Vein endothelial cell (primary cell): ENCODE data around the gene ZNF213. TPM values are rescaled to one million over a fixed set of nuclear protein-coding genes. Genes with fewer than 3 reads are reported as not detected.

Experiments
- small RNA-seq: library from RNA; depleted of rRNA; stranded (forward); fragments of <200 nt; gene quantifications from one replicate; pipeline ENCODE3, GENCODE V24; 2012
- total RNA-seq: library from RNA; depleted of rRNA; stranded (reverse); fragments of >200 nt; gene quantifications from 2 replicates; pipeline ENCODE4 v1.2.3, GENCODE V29; 2012

The ZNF213 gene
- total RNA-seq = 4.8 and 5.6 TPM in 2 replicates

DNA sequence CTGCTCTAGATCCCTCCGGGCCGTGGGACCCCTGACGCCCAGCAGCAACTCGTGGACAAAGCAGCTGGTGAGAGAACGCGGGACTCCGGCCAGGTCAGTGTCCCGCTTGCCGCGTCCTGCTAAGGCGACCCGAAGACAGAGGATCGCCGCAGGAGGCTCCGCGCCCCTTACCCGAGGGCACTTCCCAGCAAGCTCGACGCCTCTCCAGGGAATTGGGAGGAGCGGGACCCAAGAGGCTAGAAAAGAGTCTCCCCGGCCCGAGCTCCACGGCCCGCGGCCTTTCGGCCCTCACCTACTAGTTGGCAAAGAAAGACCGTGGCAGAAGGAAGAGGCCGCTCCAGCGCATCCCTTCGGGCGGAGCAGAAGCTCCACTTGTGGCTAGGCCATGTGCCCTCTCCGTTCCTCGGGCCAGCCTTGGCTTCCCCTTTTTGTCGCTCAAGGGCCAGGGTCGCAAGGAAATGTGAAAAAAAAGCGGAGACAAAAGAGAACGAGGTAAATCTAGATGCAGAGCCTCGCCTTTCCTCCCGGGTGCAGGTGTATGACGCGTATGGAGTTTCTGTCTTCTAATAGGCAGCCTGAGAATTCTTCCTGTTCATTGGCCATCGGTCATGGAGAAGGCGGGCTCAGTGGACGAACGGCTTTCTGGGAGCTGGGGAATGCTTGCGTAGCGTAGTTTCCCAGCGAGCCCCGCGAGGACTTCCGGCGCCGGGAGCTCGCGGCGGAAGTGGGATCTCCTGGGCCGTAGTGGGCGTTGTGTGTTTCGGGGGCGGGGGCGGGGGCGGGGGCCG is at the start of gene ZNF213:
Gene ZNF213 (plus strand): TSS at position 692 of the 788 bp plus-strand sequence. CDS start 2,252 bp downstream, outside the sequence.

GRCh38 chr16:3098459-3099394 is 36.1 kb upstream of the ZNF213 start, which contains the start of gene ZSCAN10:
ZSCAN10 (minus strand) TSS chr16:3099294; CDS start chr16:3092937, 6,357 bp downstream.

DNA sequence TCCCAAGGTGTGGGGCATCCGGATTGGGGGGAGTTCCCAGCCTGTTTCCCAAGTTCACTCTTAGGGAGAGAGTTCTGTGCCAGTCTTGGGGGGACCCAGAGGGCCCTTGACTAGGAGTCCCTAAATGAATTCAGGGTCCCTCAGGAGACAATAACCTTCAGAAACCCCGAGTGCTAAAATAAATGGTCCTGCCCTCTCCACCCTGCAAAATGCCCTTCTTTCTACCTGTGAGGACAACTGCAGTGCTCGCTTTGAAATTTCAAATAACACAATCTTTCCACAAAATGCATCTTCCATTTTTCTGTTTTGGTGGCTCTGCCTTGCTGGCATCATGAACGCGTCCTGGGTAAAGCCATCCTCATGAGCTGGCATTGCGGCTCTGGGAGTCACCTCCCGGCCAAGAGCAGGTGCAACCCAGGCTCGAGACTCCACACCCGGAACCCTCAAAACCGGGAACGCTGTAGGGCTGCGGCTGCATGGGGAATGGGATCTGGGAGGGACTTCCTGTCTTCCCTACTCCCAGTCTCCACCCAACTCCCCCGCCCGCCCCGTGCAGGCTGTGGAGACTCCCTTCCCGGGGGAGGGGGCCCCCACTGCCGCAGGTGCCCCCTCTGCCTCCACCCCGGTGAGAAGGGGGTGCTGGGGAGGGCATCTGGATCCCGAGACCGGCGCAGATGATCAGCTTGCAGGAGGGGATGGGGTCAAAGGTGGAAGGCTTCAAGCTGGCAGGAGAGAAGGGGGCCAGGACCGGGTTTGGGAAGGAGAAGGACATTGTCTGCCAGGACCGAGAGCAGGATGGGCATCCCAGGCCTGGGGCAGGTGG is 22.6 kb upstream of the ZNF213 start, which contains the start of gene ZNF205:
Gene ZNF205 (plus strand): TSS at position 529 of the 823 bp plus-strand sequence. CDS start 845 bp downstream, outside the sequence.

GRCh38 chr16:3187798-3188674 is 53.2 kb downstream of the ZNF213 start, which contains the start of gene OR1F1:
OR1F1 (plus strand) TSS chr16:3188204.

Small RNA genes lying within 50 kb of the gene (small RNA-seq; reads per million reads assigned to genes)
- 0.08 reads per million for gene RNU1-22P

Other genes with a start within 250 kb of the ZNF213 start
- 26.0 and 37.6 TPM in 2 replicates for gene FLYWCH1, start 223.1 kb upstream of the ZNF213 start, total RNA-seq
- gene KREMEN2, start 170.8 kb upstream of the ZNF213 start, total RNA-seq = not detected in 2 replicates
- 11.8 and 13.9 TPM in 2 replicates for gene PAQR4, start 165.7 kb upstream of the ZNF213 start, total RNA-seq
- 9.6 and 11.4 TPM in 2 replicates for gene PKMYT1, start 154.6 kb upstream of the ZNF213 start, total RNA-seq
- gene CLDN9, start 122.1 kb upstream of the ZNF213 start, total RNA-seq = not detected in 2 replicates
- gene CLDN6, start 116.8 kb upstream of the ZNF213 start, total RNA-seq = under 0.01 TPM in 1 of 2 replicates, not detected in the other
- 116 and 149 TPM in 2 replicates for gene TNFRSF12A, start 114.7 kb upstream of the ZNF213 start, total RNA-seq
- gene HCFC1R1, start 111.1 kb upstream of the ZNF213 start, total RNA-seq = 6.8 and 19.9 TPM in 2 replicates
- 24.8 and 35.3 TPM in 2 replicates for gene THOC6, start 111.0 kb upstream of the ZNF213 start, total RNA-seq
- not detected in 2 replicates for gene BICDL2, start 98.1 kb upstream of the ZNF213 start, total RNA-seq
- under 0.01 and 0.10 TPM in 2 replicates for gene MMP25, start 88.5 kb upstream of the ZNF213 start, total RNA-seq
- gene IL32, start 69.4 kb upstream of the ZNF213 start, total RNA-seq = 101 and 214 TPM in 2 replicates
- gene ZSCAN10, start 35.7 kb upstream of the ZNF213 start, total RNA-seq = not detected in 2 replicates
- 21.4 and 35.3 TPM in 2 replicates for gene ZNF205, start 22.4 kb upstream of the ZNF213 start, total RNA-seq
- 0.33 TPM in 1 of 2 replicates, not detected in the other for gene OR1F1, start 53.2 kb downstream of the ZNF213 start, total RNA-seq
- 12.7 and 13.5 TPM in 2 replicates for gene ZNF200, start 100.1 kb downstream of the ZNF213 start, total RNA-seq
- not detected in 2 replicates for gene MEFV, start 121.6 kb downstream of the ZNF213 start, total RNA-seq
- 46.0 and 55.9 TPM in 2 replicates for gene ZNF263, start 148.5 kb downstream of the ZNF213 start, total RNA-seq
- gene TIGD7, start 170.4 kb downstream of the ZNF213 start, total RNA-seq = 3.6 and 5.1 TPM in 2 replicates
- gene ZNF75A, start 170.5 kb downstream of the ZNF213 start, total RNA-seq = 24.8 and 25.5 TPM in 2 replicates
- not detected in 2 replicates for gene OR2C1, start 220.9 kb downstream of the ZNF213 start, total RNA-seq